ENCODE data around the gene MTR. TPM values are rescaled to one million over a fixed set of nuclear protein-coding genes. Genes with fewer than 3 reads are reported as not detected.

Gene MTR
- 10 to 100 TPM; 52.5 to 54.7 TPM for total RNA-seq

GRCh38 chr1:236795035-236795756 is at the start of gene MTR:
Gene MTR (plus strand): TSS chr1:236795292. CDS start chr1:236795704, 412 bp downstream.
- CTCF ChIA-PET: interaction anchor here (1.0 kb wide), 1 partner anchor 9 kb away, joined by 3 read pairs; no protein-coding TSS in a partner anchor
- POLR2A ChIA-PET: interaction anchor here (0.6 kb wide), 1 partner anchor 797 kb away, joined by 4 read pairs; no protein-coding TSS in a partner anchor

GRCh38 chr1:236746785-236747184 is 48.3 kb upstream of the MTR start:
- POLR2A ChIA-PET: no interaction called here
- CTCF ChIA-PET: no interaction called here

DNA sequence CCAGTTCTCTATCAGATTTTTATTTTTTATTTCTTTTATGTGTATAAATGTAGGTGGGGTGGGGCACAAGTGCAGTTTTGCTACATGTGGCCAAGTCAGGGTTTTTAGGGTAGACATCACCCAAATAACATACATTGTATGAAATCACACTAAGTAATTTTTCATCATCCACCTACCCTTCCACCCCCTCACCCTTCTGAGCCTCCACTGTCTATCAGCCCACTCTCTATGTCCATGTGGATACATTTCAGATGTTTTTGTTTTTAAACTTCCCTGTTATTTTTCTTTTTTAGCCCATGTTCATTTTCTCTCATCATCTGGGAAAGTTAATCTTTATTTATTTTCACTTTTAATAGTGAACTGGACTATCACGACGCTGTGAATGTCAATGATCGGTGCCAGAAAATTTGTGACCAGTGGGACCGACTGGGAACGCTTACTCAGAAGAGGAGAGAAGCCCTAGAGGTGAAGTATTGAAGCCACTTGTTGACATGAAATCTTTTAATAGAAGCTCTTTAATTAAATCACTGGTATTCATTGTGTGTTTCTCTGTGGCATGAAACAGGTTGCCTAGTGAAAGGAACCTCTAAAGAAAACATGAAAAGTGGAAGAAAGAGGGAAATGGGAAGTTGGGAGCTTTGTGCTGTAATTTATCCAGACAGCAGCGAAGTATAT is 47.6 kb upstream of the MTR start:
- ChIA-PET CTCF (interaction anchor here (0.7 to 1.4 kb wide), 2 partner anchors 9 to 12 kb away, joined by 3 read pairs; no protein-coding TSS in a partner anchor), POLR2A (no interaction called here)

GRCh38 chr1:236748268-236748870 is 46.7 kb upstream of the MTR start:
- ChIA-PET POLR2A (no interaction called here), CTCF (interaction anchor here (0.7 to 1.4 kb wide), 2 partner anchors 10 to 11 kb away, joined by 3 read pairs; no protein-coding TSS in a partner anchor)

- ChIA-PET CTCF (interaction anchor here (0.6 to 1.7 kb wide), 2 partner anchors 8 to 71 kb away, joined by 4 to 11 read pairs; no protein-coding TSS in a partner anchor), POLR2A (interaction anchor here (0.6 kb wide), 1 partner anchor 156 kb away, joined by 3 read pairs; no protein-coding TSS in a partner anchor)
These were observed 44.2 kb upstream of the MTR start for GRCh38 chr1:236750928-236751327.

- ChIA-PET CTCF (interaction anchor here (0.6 to 1.7 kb wide), 2 partner anchors 8 to 70 kb away, joined by 4 to 11 read pairs; no protein-coding TSS in a partner anchor), POLR2A (interaction anchor here (0.6 kb wide), 1 partner anchor 156 kb away, joined by 3 read pairs; no protein-coding TSS in a partner anchor)
These were observed 43.7 kb upstream of the MTR start for GRCh38 chr1:236751385-236751784.

GRCh38 chr1:236751935-236752334 is 43.2 kb upstream of the MTR start:
- ChIA-PET CTCF (no interaction called here), POLR2A (no interaction called here)

DNA sequence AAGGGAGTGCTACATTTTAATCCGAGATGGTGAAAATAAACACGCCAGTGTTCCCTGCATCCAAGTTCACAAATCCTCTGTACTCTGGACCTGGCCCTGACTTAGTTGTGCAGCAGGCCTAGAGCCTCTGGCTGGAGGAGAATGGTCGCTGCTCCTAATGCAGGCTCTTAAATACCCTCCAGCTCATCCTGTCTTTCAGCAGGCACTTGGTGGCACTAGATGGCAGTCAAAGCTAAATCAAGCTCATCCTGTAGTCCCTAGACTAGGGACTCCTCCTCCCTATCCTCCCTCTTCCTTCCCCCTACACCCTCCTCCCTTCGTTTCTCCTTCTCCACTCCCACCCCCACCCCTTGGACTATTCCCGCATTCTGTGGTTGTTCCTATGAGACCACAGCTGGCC is 41.6 kb upstream of the MTR start:
- POLR2A ChIA-PET: no interaction called here

DNA sequence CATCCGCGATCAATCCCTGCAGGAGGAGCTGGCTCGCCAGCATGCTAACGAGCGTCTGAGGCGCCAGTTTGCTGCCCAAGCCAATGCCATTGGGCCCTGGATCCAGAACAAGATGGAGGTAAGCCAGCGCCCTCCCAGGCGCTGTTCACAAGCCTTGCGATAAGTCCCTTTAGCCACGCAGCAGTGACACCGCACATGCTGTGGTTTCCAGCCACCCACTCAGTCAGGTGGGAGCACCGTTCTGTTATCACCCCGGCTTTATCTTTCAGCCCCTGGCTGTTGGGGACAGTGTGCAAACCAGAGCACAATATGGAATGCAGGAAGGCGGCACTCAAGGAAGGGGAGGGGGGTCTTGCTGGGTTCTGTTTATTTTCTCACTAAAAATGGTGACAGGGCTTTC is 41.1 kb upstream of the MTR start:
- ChIA-PET POLR2A (no interaction called here), CTCF (no interaction called here)

More for the DNA sequence above, 41.6 kb upstream of the MTR start:
- CTCF ChIA-PET: interaction anchor here (0.7 kb wide), 1 partner anchor 813 kb away, joined by 3 read pairs; no protein-coding TSS in a partner anchor

GRCh38 chr1:236754525-236755210 is 40.4 kb upstream of the MTR start:
- POLR2A ChIA-PET: no interaction called here
- CTCF ChIA-PET: no interaction called here

DNA sequence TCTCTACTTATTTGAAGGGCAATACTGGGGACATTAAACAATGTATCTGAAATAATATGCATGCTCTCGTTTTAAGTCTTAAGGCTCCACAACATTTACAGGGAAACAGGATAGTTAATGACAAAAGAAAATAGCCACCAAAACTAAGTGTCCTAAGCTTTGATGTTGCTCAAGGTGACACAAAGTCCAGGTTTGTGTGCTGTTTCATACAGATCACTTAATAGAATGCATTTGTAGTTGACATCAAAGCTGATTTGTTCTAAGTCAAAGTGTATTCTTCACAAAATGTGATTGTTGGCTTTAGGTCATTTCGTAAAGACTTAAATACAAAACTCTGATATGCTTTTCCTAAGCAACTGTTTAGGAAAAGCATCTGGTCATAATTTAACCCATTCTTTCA is 37.5 kb upstream of the MTR start:
- POLR2A ChIA-PET: no interaction called here
- CTCF ChIA-PET: interaction anchor here (0.7 kb wide), 1 partner anchor 915 kb away, joined by 3 read pairs; no protein-coding TSS in a partner anchor

- POLR2A ChIA-PET: no interaction called here
- CTCF ChIA-PET: interaction anchor here (0.6 to 1.9 kb wide), 9 partner anchors 9 to 1069 kb away, joined by 3 to 11 read pairs (median 3); no protein-coding TSS in a partner anchor
These were observed 35.7 kb upstream of the MTR start for GRCh38 chr1:236759252-236759859.

DNA sequence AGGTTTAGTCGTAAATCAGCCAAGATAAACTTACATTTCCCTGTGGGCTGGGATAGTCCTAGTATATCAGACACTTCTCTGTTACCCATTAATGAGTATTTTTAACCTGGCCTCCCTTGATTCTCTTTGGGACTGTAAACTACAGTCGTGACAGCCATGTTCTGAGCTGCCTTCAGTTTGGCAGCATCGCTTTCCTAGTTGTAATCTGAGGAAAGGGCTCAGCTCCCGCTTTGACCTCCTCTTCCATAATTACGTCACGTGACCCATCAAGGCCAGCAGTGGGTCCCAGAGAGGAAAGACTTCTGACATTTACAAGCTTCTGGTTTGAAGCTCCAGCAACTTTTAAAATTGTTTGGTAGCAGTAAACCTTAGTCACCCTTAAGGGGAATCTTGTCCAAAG is 34.6 kb upstream of the MTR start:
- ChIA-PET POLR2A (no interaction called here), CTCF (interaction anchor here (1.3 to 1.9 kb wide), 2 partner anchors 10 to 626 kb away, joined by 3 to 11 read pairs; no protein-coding TSS in a partner anchor)

DNA sequence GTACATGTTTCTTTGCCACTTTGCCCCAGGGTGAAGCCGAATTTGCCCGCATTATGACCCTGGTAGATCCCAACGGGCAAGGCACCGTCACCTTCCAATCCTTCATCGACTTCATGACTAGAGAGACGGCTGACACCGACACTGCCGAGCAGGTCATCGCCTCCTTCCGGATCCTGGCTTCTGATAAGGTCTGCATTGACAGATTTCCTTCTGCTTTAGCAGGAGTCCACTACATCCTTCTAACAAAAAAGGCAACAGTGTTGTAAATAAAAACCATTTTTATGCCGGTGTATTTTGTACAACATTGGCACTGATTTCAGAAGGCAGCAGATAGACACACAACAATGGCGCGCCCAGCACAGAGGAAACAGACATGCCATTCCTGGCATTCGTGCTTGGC is 34.1 kb upstream of the MTR start:
- CTCF ChIA-PET: interaction anchor here (0.9 kb wide), 1 partner anchor 88 kb away, joined by 3 read pairs; no protein-coding TSS in a partner anchor
- POLR2A ChIA-PET: no interaction called here

- CTCF ChIA-PET: interaction anchor here (0.5 to 0.9 kb wide), 2 partner anchors 88 to 243 kb away, joined by 3 read pairs; no protein-coding TSS in a partner anchor
- POLR2A ChIA-PET: no interaction called here
These were observed 33.5 kb upstream of the MTR start for GRCh38 chr1:236761397-236762132.

DNA sequence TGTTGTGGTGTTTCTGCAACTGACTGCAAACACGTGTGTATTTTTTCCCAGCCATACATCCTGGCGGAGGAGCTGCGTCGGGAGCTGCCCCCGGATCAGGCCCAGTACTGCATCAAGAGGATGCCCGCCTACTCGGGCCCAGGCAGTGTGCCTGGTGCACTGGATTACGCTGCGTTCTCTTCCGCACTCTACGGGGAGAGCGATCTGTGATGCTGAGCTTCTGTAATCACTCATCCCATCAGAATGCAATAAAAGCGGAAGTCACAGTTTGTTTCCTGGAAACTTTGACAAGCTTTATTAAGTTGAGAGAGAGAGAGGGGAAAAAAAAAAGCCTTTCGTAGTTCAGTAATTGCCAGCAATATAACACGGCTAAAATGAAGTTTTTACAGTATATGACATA is 32.7 kb upstream of the MTR start:
- CTCF ChIA-PET: no interaction called here

DNA sequence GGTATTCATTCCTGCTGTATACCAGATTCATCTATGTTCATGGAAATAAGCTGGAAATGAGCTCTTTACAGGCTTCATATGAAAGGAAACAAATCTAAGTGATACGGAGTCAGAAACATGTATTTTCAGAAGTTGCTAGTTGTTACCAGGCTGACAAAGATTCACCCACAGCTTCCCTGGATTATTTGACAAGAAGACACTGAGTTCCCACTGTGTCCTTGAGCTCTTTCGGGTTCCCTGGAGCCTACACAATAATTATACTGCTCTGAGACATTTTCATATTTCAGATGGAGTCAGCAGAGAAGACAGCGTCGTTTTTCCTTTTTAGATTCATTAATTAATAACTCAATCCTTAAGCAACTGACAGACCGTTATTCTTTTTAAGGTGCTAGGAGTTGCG is 29.3 kb upstream of the MTR start:
- ChIA-PET POLR2A (no interaction called here), CTCF (no interaction called here)

More for the DNA sequence above, 32.7 kb upstream of the MTR start:
- POLR2A ChIA-PET: no interaction called here

DNA sequence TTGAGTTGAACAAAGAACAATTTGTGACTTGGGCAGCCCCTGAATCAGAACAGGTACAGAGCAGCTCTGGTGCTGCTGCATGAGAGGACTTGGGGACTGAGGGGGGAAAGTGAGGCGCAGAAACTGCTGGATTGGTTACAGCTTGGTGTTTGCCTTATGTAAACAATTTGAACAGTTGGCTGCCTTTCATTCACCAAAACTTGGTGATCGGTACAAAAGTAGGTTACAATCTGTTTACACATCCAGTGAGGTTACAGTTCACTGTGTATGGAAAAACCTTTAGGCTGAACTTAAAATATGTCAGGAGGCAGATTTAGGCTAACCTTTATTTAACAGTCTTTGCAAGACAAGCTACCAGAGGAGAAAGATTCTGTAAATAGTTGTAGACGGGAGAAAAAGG is 28.6 kb upstream of the MTR start:
- POLR2A ChIA-PET: no interaction called here
- CTCF ChIA-PET: no interaction called here
